Measurements from ENCODE around the gene TMOD2.

The TMOD2 gene

GRCh38 chr15:51849860-51850259, 98.5 kb downstream of the TMOD2 start:
- H3K27me3 ChIP-seq (ENCODE audit: control insufficient read depth, insufficient read depth, low read length), result no peaks in the 10 kb centered on the region
- no peak overlapping the region for H3K27ac ChIP-seq (ENCODE audit: low read length)
- no peak overlapping the region for H3K9ac ChIP-seq (ENCODE audit: low read length)
- peaks cover 5% of the 10 kb centered on the region for H3K4me1 ChIP-seq (ENCODE audit: control insufficient read depth, low read depth, low read length)
- no peaks in the 10 kb centered on the region for H3K9me3 ChIP-seq (ENCODE audit: control insufficient read depth, low read depth, low read length)
- no peak overlapping the region for H3K4me3 ChIP-seq (ENCODE audit: low read length)
- no peaks in the 10 kb centered on the region for H3K36me3 ChIP-seq (ENCODE audit: control insufficient read depth, low read depth, low read length)

GRCh38 chr15:51853998-51854397, 102.6 kb downstream of the TMOD2 start:
- Histone ChIP-seq H3K9ac (ENCODE audit: low read length) (no peak overlapping the region), H3K27ac (ENCODE audit: low read length) (no peak overlapping the region), H3K4me3 (ENCODE audit: low read length) (no peak overlapping the region), H3K9me3 (ENCODE audit: control insufficient read depth, low read depth, low read length) (no peaks in the 10 kb centered on the region), H3K4me1 (ENCODE audit: control insufficient read depth, low read depth, low read length) (peaks cover 30% of the 10 kb centered on the region), H3K27me3 (ENCODE audit: control insufficient read depth, insufficient read depth, low read length) (no peaks in the 10 kb centered on the region), H3K36me3 (ENCODE audit: control insufficient read depth, low read depth, low read length) (no peaks in the 10 kb centered on the region)

GRCh38 chr15:51855612-51856011, 104.2 kb downstream of the TMOD2 start:
- Histone ChIP-seq H3K9me3 (ENCODE audit: control insufficient read depth, low read depth, low read length) (no peaks in the 10 kb centered on the region), H3K4me3 (ENCODE audit: low read length) (no peak overlapping the region), H3K27ac (ENCODE audit: low read length) (no peak overlapping the region), H3K27me3 (ENCODE audit: control insufficient read depth, insufficient read depth, low read length) (no peaks in the 10 kb centered on the region), H3K36me3 (ENCODE audit: control insufficient read depth, low read depth, low read length) (no peaks in the 10 kb centered on the region), H3K4me1 (ENCODE audit: control insufficient read depth, low read depth, low read length) (peaks cover 30% of the 10 kb centered on the region), H3K9ac (ENCODE audit: low read length) (no peak overlapping the region)

- H3K27ac ChIP-seq (ENCODE audit: low read length), result no peak overlapping the region
- no peaks in the 10 kb centered on the region for H3K9me3 ChIP-seq (ENCODE audit: control insufficient read depth, low read depth, low read length)
- H3K4me3 ChIP-seq (ENCODE audit: low read length), result no peak overlapping the region
- no peaks in the 10 kb centered on the region for H3K27me3 ChIP-seq (ENCODE audit: control insufficient read depth, insufficient read depth, low read length)
- peaks cover 30% of the 10 kb centered on the region for H3K4me1 ChIP-seq (ENCODE audit: control insufficient read depth, low read depth, low read length)
- no peak overlapping the region for H3K9ac ChIP-seq (ENCODE audit: low read length)
- no peaks in the 10 kb centered on the region for H3K36me3 ChIP-seq (ENCODE audit: control insufficient read depth, low read depth, low read length)
Observed at GRCh38 chr15:51856714-51857380, 105.5 kb downstream of the TMOD2 start.

- Histone ChIP-seq H3K4me1 (ENCODE audit: control insufficient read depth, low read depth, low read length) (peaks cover 24% of the 10 kb centered on the region), H3K9me3 (ENCODE audit: control insufficient read depth, low read depth, low read length) (no peaks in the 10 kb centered on the region), H3K27ac (ENCODE audit: low read length) (no peak overlapping the region), H3K36me3 (ENCODE audit: control insufficient read depth, low read depth, low read length) (peaks cover 6% of the 10 kb centered on the region), H3K27me3 (ENCODE audit: control insufficient read depth, insufficient read depth, low read length) (no peaks in the 10 kb centered on the region), H3K9ac (ENCODE audit: low read length) (no peak overlapping the region), H3K4me3 (ENCODE audit: low read length) (no peak overlapping the region)
Observed at GRCh38 chr15:51861557-51862359, 110.4 kb downstream of the TMOD2 start.

GRCh38 chr15:51863131-51863530, 111.7 kb downstream of the TMOD2 start:
- Histone ChIP-seq H3K27ac (ENCODE audit: low read length) (no peak overlapping the region), H3K9ac (ENCODE audit: low read length) (no peak overlapping the region), H3K4me1 (ENCODE audit: control insufficient read depth, low read depth, low read length) (peaks cover 18% of the 10 kb centered on the region), H3K36me3 (ENCODE audit: control insufficient read depth, low read depth, low read length) (peaks cover 11% of the 10 kb centered on the region), H3K4me3 (ENCODE audit: low read length) (no peak overlapping the region), H3K9me3 (ENCODE audit: control insufficient read depth, low read depth, low read length) (no peaks in the 10 kb centered on the region), H3K27me3 (ENCODE audit: control insufficient read depth, insufficient read depth, low read length) (no peaks in the 10 kb centered on the region)

- peak overlapping the region; percentile 16 for H3K4me3 ChIP-seq (ENCODE audit: low read length)
- no peak overlapping the region for H3K9ac ChIP-seq (ENCODE audit: low read length)
- H3K4me1 ChIP-seq (ENCODE audit: control insufficient read depth, low read depth, low read length), result peaks cover 18% of the 10 kb centered on the region
- H3K27me3 ChIP-seq (ENCODE audit: control insufficient read depth, insufficient read depth, low read length), result no peaks in the 10 kb centered on the region
- no peaks in the 10 kb centered on the region for H3K9me3 ChIP-seq (ENCODE audit: control insufficient read depth, low read depth, low read length)
- peaks cover 11% of the 10 kb centered on the region for H3K36me3 ChIP-seq (ENCODE audit: control insufficient read depth, low read depth, low read length)
- peak overlapping the region; percentile 49 for H3K27ac ChIP-seq (ENCODE audit: low read length)
Observed at GRCh38 chr15:51864408-51865056, 113.1 kb downstream of the TMOD2 start.

- H3K9me3 ChIP-seq (ENCODE audit: control insufficient read depth, low read depth, low read length), result no peaks in the 10 kb centered on the region
- H3K4me1 ChIP-seq (ENCODE audit: control insufficient read depth, low read depth, low read length), result peaks cover 18% of the 10 kb centered on the region
- H3K27ac ChIP-seq (ENCODE audit: low read length), result no peak overlapping the region
- H3K4me3 ChIP-seq (ENCODE audit: low read length), result no peak overlapping the region
- H3K27me3 ChIP-seq (ENCODE audit: control insufficient read depth, insufficient read depth, low read length), result no peaks in the 10 kb centered on the region
- H3K9ac ChIP-seq (ENCODE audit: low read length), result no peak overlapping the region
- peaks cover 11% of the 10 kb centered on the region for H3K36me3 ChIP-seq (ENCODE audit: control insufficient read depth, low read depth, low read length)
Observed at GRCh38 chr15:51865317-51865716, 113.9 kb downstream of the TMOD2 start.

All from iPS-18a (cell line).